Esophagus squamous epithelium (tissue), 4 donors: ENCODE measurements around the gene UQCR11.

Source experiments
- CTCF ChIP-seq, 6 experiments: fragments of 450-650 bp in 4 of 6; fragments of 200-600 bp in 2 of 6; sonication (generic) in 2 of 6; IDR thresholded peaks; one replicate each; pipeline ENCODE4 v1.5.1; 2016 to 2019; ENCODE audit warnings: antibody characterized with exemption in 6 of 6, mild to moderate bottlenecking in 4 of 6, moderate library complexity in 4 of 6
- POLR2A ChIP-seq, 4 donors: fragments of 450-650 bp; IDR thresholded peaks; one replicate each; pipeline ENCODE4 v1.6.1; 2017; ENCODE audit warnings: antibody characterized with exemption in 4 of 4, mild to moderate bottlenecking in 4 of 4, moderate library complexity in 3 of 4

- TF ChIP-seq CTCF (IDR thresholded peaks at IDR 0.05) (no peak), POLR2A (IDR thresholded peaks at IDR 0.05) (no peak)
Measured at GRCh38 chr19:1645299-1645698, 40.0 kb upstream of the UQCR11 start.
